Right lobe of liver (tissue), 4 donors: ENCODE measurements around the gene TMEM120B.

Source experiments
- POLR2A ChIP-seq: fragments of 450-650 bp; IDR thresholded peaks from one replicate; pipeline ENCODE4 v1.6.1; 2017; ENCODE audit warnings: antibody characterized with exemption, mild to moderate bottlenecking
- TF ChIP-seq, protein P1 (sequence below), 4 donors: fragments of 200-600 bp in 3 of 4; fragments of 450-650 bp in 1 of 4; IDR thresholded peaks; one replicate each; pipeline versions ENCODE4 v1.5.1 to v1.8.0; 2016 to 2022; ENCODE audit warnings: antibody characterized with exemption in 4 of 4, mild to moderate bottlenecking in 2 of 4
- donor health status: DM: no; HTN: no; CAD: no.
- donor health status: DM: no; HTN: no; CAD: no.
- donor health status: DM: no; HTN: yes; CAD: no.

DNA sequence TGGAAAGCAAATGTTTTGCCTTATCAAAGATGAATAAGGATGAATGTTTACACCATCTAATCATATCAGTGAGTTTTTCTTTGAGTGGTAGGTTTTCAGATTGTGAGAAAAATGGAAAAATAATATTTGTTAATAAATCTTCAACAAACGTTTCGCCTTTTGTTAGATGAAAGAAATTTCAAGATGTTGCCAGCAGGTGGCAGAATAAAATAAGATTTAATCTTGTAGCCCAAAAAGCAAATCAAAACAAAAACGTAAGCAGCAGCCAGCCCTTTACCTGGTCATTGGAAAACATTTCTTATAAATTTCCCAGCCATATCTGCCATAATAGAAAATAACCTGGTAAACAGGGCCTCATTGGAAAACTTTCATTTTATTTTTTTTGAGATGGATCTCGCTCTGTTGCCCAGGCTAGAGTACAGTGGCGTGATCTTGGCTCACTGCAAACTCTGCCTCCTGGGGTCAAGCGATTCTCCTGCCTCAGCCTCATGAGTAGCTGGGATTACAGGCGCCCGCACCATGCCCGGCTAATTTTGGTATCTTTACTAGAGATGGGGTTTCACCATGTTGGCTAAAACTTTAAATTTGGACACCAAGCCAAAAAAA, 15.4 kb upstream of the TMEM120B start:
- TF ChIP-seq, protein P1, sequence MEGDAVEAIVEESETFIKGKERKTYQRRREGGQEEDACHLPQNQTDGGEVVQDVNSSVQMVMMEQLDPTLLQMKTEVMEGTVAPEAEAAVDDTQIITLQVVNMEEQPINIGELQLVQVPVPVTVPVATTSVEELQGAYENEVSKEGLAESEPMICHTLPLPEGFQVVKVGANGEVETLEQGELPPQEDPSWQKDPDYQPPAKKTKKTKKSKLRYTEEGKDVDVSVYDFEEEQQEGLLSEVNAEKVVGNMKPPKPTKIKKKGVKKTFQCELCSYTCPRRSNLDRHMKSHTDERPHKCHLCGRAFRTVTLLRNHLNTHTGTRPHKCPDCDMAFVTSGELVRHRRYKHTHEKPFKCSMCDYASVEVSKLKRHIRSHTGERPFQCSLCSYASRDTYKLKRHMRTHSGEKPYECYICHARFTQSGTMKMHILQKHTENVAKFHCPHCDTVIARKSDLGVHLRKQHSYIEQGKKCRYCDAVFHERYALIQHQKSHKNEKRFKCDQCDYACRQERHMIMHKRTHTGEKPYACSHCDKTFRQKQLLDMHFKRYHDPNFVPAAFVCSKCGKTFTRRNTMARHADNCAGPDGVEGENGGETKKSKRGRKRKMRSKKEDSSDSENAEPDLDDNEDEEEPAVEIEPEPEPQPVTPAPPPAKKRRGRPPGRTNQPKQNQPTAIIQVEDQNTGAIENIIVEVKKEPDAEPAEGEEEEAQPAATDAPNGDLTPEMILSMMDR (IDR thresholded peaks at IDR 0.05), result peak; percentile 47 to 85 (median 62)
- no peak for TF ChIP-seq POLR2A
